Calu3 (cell line): ENCODE results near the gene ANO3. TPM values are rescaled to one million over a fixed set of nuclear protein-coding genes. Genes with fewer than 3 reads are reported as not detected.

Experiments
- BruUV-seq: library from RNA; stranded (reverse); fragments of 400-500 nt; replicated peaks from 2 replicates; lab custom pipeline; 2021; lab: Mats Ljungman, UMichigan
- CTCF ChIA-PET: fragments of 300-600 bp; sonication (Branson Sonifier 250); formaldehyde crosslinking; loops from one replicate; lab custom pipeline; 2022; ENCODE audit warnings: antibody characterized with exemption; lab: Charles Lee
- DNase-seq: peaks from one replicate; pipeline ENCODE4 v3.0.0; 2022
- H3K27ac Mint-ChIP-seq: one replicate; pipeline ENCODE4 v1.8.0; 2022; ENCODE audit warnings: mixed read lengths; ENCODE audit not compliant: unreplicated experiment
- H3K27me3 Mint-ChIP-seq: one replicate; pipeline ENCODE4 v1.8.0; 2022; ENCODE audit warnings: mixed read lengths; ENCODE audit not compliant: unreplicated experiment
- H3K36me3 Mint-ChIP-seq: one replicate; pipeline ENCODE4 v1.8.0; 2022; ENCODE audit warnings: mild to moderate bottlenecking, moderate library complexity, mixed read lengths; ENCODE audit not compliant: insufficient read depth, unreplicated experiment
- H3K4me1 Mint-ChIP-seq: one replicate; pipeline ENCODE4 v1.8.0; 2022; ENCODE audit warnings: mild to moderate bottlenecking, low read depth, mixed read lengths; ENCODE audit not compliant: unreplicated experiment
- H3K4me3 Mint-ChIP-seq: one replicate; pipeline ENCODE4 v1.8.0; 2022; ENCODE audit warnings: mild to moderate bottlenecking, low read depth, moderate library complexity, mixed read lengths; ENCODE audit not compliant: unreplicated experiment
- H3K9me3 Mint-ChIP-seq: one replicate; pipeline ENCODE4 v1.8.0; 2022; ENCODE audit warnings: low read depth, mixed read lengths; ENCODE audit not compliant: unreplicated experiment
- intact Hi-C: fragments of 100-400 bp; cut with micrococcal nuclease; formaldehyde crosslinking; loops from one replicate; pipeline ENCODE4 v1.10.0; 2022; ENCODE audit not compliant: unreplicated experiment
- total RNA-seq: library from RNA; stranded (reverse); gene quantifications from 2 replicates; pipeline ENCODE4 v1.2.3, GENCODE V29; 2022
- TF ChIP-seq, protein P1 (sequence below): fragments of 200-600 bp; IDR thresholded peaks from one replicate; pipeline ENCODE4 v1.8.0; 2022; ENCODE audit warnings: antibody characterized with exemption; ENCODE audit not compliant: unreplicated experiment

Gene ANO3
- total RNA-seq, 1 experiment from 2014 or later = not detected

DNA sequence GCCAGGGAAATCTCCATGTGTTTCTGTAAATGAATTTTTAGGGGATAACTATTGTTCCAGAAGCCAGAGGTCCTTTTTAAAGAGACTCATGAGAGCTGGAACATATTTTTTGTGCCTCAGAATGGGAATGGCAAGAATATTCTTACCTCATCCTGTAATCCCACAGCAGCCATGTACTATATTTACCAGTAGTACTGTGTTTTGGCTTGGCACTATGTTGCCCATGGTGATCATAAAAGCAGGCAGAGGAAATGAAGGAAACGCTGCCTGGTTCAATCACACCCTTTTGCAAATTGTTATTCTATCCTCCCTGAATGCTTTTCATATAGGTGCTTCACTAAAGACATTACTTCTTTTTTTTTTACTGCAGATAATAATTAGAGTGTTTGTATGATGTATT lies 81.0 kb downstream of the ANO3 start:
- CTCF ChIA-PET = no interaction called here
- H3K36me3 Mint-ChIP-seq = no peaks in the 10 kb centered on the region
- DNase-seq = no peak
- H3K27me3 Mint-ChIP-seq = no peaks in the 10 kb centered on the region
- no peak overlapping the region for H3K27ac Mint-ChIP-seq
- BruUV-seq = no TSS peak
- intact Hi-C loops = no loop called here
- H3K9me3 Mint-ChIP-seq = no peaks in the 10 kb centered on the region
- no peaks in the 10 kb centered on the region for H3K4me1 Mint-ChIP-seq
- TF ChIP-seq, protein P1, sequence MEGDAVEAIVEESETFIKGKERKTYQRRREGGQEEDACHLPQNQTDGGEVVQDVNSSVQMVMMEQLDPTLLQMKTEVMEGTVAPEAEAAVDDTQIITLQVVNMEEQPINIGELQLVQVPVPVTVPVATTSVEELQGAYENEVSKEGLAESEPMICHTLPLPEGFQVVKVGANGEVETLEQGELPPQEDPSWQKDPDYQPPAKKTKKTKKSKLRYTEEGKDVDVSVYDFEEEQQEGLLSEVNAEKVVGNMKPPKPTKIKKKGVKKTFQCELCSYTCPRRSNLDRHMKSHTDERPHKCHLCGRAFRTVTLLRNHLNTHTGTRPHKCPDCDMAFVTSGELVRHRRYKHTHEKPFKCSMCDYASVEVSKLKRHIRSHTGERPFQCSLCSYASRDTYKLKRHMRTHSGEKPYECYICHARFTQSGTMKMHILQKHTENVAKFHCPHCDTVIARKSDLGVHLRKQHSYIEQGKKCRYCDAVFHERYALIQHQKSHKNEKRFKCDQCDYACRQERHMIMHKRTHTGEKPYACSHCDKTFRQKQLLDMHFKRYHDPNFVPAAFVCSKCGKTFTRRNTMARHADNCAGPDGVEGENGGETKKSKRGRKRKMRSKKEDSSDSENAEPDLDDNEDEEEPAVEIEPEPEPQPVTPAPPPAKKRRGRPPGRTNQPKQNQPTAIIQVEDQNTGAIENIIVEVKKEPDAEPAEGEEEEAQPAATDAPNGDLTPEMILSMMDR = no peak
- no peak overlapping the region for H3K4me3 Mint-ChIP-seq

DNA sequence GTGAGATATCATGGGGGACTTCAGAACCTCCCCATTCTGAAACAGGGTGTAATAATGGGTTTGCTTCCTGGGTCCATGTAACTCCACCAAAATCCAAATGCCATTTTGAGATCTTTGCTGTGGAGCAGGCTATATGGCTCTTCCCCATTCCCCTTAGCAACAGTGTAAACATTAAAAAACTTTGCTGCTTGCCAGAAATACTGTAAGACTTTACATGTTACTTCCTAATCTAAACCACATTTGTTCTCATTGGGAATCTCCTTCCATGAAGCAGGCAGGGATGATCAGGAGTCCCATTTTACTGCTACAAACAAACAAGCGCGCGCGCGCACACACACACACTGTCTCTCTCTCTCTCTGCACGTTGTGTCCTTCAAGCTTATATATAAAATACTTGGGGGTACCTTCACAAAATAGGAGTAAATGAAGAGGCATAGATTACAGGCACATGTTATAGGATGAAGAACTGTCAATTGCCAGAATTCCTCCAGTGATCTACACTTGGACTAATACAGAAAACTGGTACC lies 86.5 kb downstream of the ANO3 start:
- BruUV-seq = no TSS peak

DNA sequence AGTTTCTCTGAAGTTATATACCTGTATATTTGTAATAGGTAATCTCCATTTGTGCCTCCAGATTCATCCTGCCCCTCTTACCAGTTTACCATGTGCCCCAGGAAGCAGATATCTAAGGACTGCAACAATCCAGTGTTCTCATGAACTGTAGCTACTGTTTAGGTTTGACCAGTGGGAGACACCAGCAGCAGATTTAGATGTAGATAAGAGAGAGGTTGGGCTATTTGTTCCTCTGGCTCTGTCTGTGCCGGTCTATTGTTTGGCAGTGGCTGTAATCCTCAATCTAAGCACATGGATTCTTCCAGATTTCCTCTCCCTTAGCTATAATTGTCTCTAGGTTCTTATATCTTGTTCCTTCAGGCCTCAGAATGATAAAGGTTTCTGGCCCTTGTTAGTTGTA lies 88.4 kb downstream of the ANO3 start:
- DNase-seq = no peak
- H3K9me3 Mint-ChIP-seq = no peaks in the 10 kb centered on the region
- no peak overlapping the region for H3K4me3 Mint-ChIP-seq
- CTCF ChIA-PET = no interaction called here
- intact Hi-C loops = no loop called here
- no TSS peak for BruUV-seq
- H3K27ac Mint-ChIP-seq = no peak overlapping the region
- no peaks in the 10 kb centered on the region for H3K27me3 Mint-ChIP-seq
- TF ChIP-seq, protein P1 = no peak
- H3K36me3 Mint-ChIP-seq = no peaks in the 10 kb centered on the region
- H3K4me1 Mint-ChIP-seq = no peaks in the 10 kb centered on the region

More for the DNA sequence above, 86.5 kb downstream of the ANO3 start:
- Mint-ChIP-seq H3K27me3 (no peaks in the 10 kb centered on the region), H3K36me3 (no peaks in the 10 kb centered on the region), H3K4me1 (no peaks in the 10 kb centered on the region), H3K27ac (no peak overlapping the region), H3K4me3 (no peak overlapping the region), H3K9me3 (no peaks in the 10 kb centered on the region)
- TF ChIP-seq, protein P1 = no peak
- intact Hi-C loops = no loop called here
- CTCF ChIA-PET = no interaction called here
- DNase-seq = no peak

DNA sequence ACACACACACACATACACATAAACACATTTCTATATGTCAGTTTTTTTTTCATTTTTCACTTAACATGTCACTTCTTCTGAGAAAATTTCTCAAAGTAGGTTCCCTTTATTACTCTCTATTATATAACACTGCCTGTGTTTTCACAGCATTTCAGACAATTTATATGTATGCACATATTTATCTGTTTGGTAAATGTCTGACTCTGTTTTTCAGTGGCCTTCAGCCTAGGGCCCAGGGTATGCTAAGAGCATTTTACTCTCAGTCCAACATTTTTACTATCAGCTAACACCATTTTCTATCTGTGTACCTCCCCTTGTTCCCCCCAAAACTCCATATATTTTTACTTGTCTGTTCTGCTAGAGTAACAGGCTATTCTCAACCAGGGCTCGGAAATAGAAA lies 92.3 kb downstream of the ANO3 start:
- TF ChIP-seq, protein P1 = no peak
- no peak for DNase-seq
- Mint-ChIP-seq H3K9me3 (no peaks in the 10 kb centered on the region), H3K4me1 (no peaks in the 10 kb centered on the region), H3K27me3 (no peaks in the 10 kb centered on the region), H3K36me3 (no peaks in the 10 kb centered on the region), H3K4me3 (no peak overlapping the region), H3K27ac (no peak overlapping the region)
- CTCF ChIA-PET = no interaction called here
- BruUV-seq = no TSS peak
- intact Hi-C loops = no loop called here
